Suprapubic skin (tissue), 4 donors: ENCODE results near the gene PLXNA2.

ENCODE experiments used
- POLR2A ChIP-seq, 2 donors: fragments of 450-650 bp; IDR thresholded peaks; one replicate each; pipeline ENCODE4 v1.6.1; 2017; ENCODE audit warnings: antibody characterized with exemption in 2 of 2, mild to moderate bottlenecking in 2 of 2, moderate library complexity in 2 of 2
- POLR2AphosphoS5 ChIP-seq, 3 donors: sonication (generic); formaldehyde crosslinking; IDR thresholded peaks; one replicate each; pipeline ENCODE4 v1.6.1; 2017; ENCODE audit warnings: antibody characterized with exemption in 3 of 3
- TF ChIP-seq, protein P1 (sequence below), 2 donors: fragments of 200-600 bp in 1 of 2; fragments of 450-650 bp in 1 of 2; sonication (generic) in 1 of 2; IDR thresholded peaks; one replicate each; pipeline ENCODE4 v1.5.1; 2016 to 2019; ENCODE audit warnings: antibody characterized with exemption in 2 of 2, mild to moderate bottlenecking in 1 of 2, moderate library complexity in 1 of 2

DNA sequence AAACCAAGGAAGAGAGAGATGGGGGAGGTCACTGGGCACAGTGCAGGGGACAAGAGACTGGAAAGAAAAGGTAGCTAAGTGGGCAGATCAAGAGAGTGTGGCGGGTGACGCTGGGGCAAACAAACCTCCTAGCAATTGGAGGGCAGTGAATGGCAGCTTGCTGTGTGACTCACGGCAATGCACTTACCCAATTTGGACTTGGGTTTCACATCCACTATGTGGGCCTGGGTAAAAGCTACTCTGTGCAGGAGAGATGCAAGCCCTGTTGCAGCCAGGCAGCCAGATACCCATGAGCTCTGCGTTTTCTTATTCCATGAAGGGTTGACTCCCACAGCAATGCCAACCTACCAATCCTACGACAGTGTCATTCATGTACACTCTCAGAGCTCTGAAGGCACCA is 9.5 kb downstream of the PLXNA2 start:
- TF ChIP-seq, protein P1, sequence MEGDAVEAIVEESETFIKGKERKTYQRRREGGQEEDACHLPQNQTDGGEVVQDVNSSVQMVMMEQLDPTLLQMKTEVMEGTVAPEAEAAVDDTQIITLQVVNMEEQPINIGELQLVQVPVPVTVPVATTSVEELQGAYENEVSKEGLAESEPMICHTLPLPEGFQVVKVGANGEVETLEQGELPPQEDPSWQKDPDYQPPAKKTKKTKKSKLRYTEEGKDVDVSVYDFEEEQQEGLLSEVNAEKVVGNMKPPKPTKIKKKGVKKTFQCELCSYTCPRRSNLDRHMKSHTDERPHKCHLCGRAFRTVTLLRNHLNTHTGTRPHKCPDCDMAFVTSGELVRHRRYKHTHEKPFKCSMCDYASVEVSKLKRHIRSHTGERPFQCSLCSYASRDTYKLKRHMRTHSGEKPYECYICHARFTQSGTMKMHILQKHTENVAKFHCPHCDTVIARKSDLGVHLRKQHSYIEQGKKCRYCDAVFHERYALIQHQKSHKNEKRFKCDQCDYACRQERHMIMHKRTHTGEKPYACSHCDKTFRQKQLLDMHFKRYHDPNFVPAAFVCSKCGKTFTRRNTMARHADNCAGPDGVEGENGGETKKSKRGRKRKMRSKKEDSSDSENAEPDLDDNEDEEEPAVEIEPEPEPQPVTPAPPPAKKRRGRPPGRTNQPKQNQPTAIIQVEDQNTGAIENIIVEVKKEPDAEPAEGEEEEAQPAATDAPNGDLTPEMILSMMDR (IDR thresholded peaks at IDR 0.05), result no peak
- TF ChIP-seq POLR2AphosphoS5 (IDR thresholded peaks at IDR 0.05), result no peak
- TF ChIP-seq POLR2A (IDR thresholded peaks at IDR 0.05), result no peak
